ENCODE data around the gene ATXN7L2. TPM values are rescaled to one million over a fixed set of nuclear protein-coding genes. Genes with fewer than 3 reads are reported as not detected.

ATXN7L2 gene
- polyA plus RNA-seq, 1 donor from 2014 or later = 16.9 TPM

GRCh38 chr1:109441069-109441468 is 42.6 kb upstream of the ATXN7L2 start:
- Histone ChIP-seq H3K36me3 (ENCODE audit: insufficient read depth, low read length) (no peaks in the 10 kb centered on the region), H3K9ac (ENCODE audit: low read length) (no peak overlapping the region), H3K9me2 (ENCODE audit: insufficient read depth, low read length) (no peaks in the 10 kb centered on the region), H4K20me1 (ENCODE audit: insufficient read depth) (no peaks in the 10 kb centered on the region), H3K27ac (ENCODE audit: low read length) (no peak overlapping the region), H2AFZ (ENCODE audit: low read depth, low read length) (no peak overlapping the region), H3K79me2 (replicated peaks; ENCODE audit: insufficient read depth, low read length) (no peaks in the 10 kb centered on the region), H3K9me3 (ENCODE audit: low read length) (no peaks in the 10 kb centered on the region), H3K4me2 (ENCODE audit: low read length) (no peak overlapping the region), H3K4me3 (ENCODE audit: low read length) (no peak overlapping the region), H3K27me3 (ENCODE audit: insufficient read depth, low read depth, low read length) (peaks cover 12% of the 10 kb centered on the region), H3F3A (ENCODE audit: insufficient read depth, low read length, poor library complexity, severe bottlenecking) (no peaks in the 10 kb centered on the region)
- TF ChIP-seq EP300 (conservative IDR thresholded peaks at IDR 0.05; ENCODE audit: poor library complexity, severe bottlenecking) (no peak), REST (IDR thresholded peaks at IDR 0.05; ENCODE audit: borderline replicate concordance) (no peak), SMC3 (conservative IDR thresholded peaks at IDR 0.05; ENCODE audit: poor library complexity) (no peak), RAD21 (conservative IDR thresholded peaks at IDR 0.05) (no peak), CTCF (IDR thresholded peaks at IDR 0.05; ENCODE audit: poor library complexity, severe bottlenecking) (no peak), TAF1 (IDR thresholded peaks at IDR 0.05; ENCODE audit: low read depth) (no peak), POLR2AphosphoS5 (IDR thresholded peaks at IDR 0.05) (no peak), MXI1 (conservative IDR thresholded peaks at IDR 0.05; ENCODE audit: poor library complexity, severe bottlenecking) (no peak), EZH2 (IDR thresholded peaks at IDR 0.05; ENCODE audit: borderline replicate concordance, insufficient read depth, low read length, poor library complexity, severe bottlenecking) (no peak)

GRCh38 chr1:109443476-109443875 is 40.2 kb upstream of the ATXN7L2 start:
- no peak overlapping the region for H3K4me2 ChIP-seq (ENCODE audit: low read length)
- H3K27me3 ChIP-seq (ENCODE audit: insufficient read depth, low read depth, low read length) = peaks cover 12% of the 10 kb centered on the region
- no peaks in the 10 kb centered on the region for H3K79me2 ChIP-seq (replicated peaks; ENCODE audit: insufficient read depth, low read length)
- H3F3A ChIP-seq (ENCODE audit: insufficient read depth, low read length, poor library complexity, severe bottlenecking) = no peaks in the 10 kb centered on the region
- H3K9me3 ChIP-seq (ENCODE audit: low read length) = no peaks in the 10 kb centered on the region
- no peaks in the 10 kb centered on the region for H3K36me3 ChIP-seq (ENCODE audit: insufficient read depth, low read length)
- H3K9me2 ChIP-seq (ENCODE audit: insufficient read depth, low read length) = no peaks in the 10 kb centered on the region
- no peaks in the 10 kb centered on the region for H4K20me1 ChIP-seq (ENCODE audit: insufficient read depth)
- H2AFZ ChIP-seq (ENCODE audit: low read depth, low read length) = no peak overlapping the region
- H3K4me3 ChIP-seq (ENCODE audit: low read length) = no peak overlapping the region
- no peak overlapping the region for H3K27ac ChIP-seq (ENCODE audit: low read length)
- H3K9ac ChIP-seq (ENCODE audit: low read length) = no peak overlapping the region
- no peak for TF ChIP-seq POLR2AphosphoS5 (IDR thresholded peaks at IDR 0.05)
- TF ChIP-seq EP300 (conservative IDR thresholded peaks at IDR 0.05; ENCODE audit: poor library complexity, severe bottlenecking) = no peak
- TF ChIP-seq EZH2 (IDR thresholded peaks at IDR 0.05; ENCODE audit: borderline replicate concordance, insufficient read depth, low read length, poor library complexity, severe bottlenecking) = no peak
- TF ChIP-seq RAD21 (conservative IDR thresholded peaks at IDR 0.05) = no peak
- no peak for TF ChIP-seq REST (IDR thresholded peaks at IDR 0.05; ENCODE audit: borderline replicate concordance)
- TF ChIP-seq CTCF (IDR thresholded peaks at IDR 0.05; ENCODE audit: poor library complexity, severe bottlenecking) = no peak
- TF ChIP-seq SMC3 (conservative IDR thresholded peaks at IDR 0.05; ENCODE audit: poor library complexity) = no peak
- TF ChIP-seq TAF1 (IDR thresholded peaks at IDR 0.05; ENCODE audit: low read depth) = no peak
- no peak for TF ChIP-seq MXI1 (conservative IDR thresholded peaks at IDR 0.05; ENCODE audit: poor library complexity, severe bottlenecking)
